Panc1 (cell line): ENCODE data around the gene GNG7. TPM values are rescaled to one million over a fixed set of nuclear protein-coding genes. Genes with fewer than 3 reads are reported as not detected.

Experiments used
- ATAC-seq: fragments of 200-7000 bp; cut with Tn5 transposase; 2 replicates; pipeline ENCODE4 v1.9.1; 2020; ENCODE audit warnings: mild to moderate bottlenecking, moderate library complexity
- BruUV-seq: library from RNA; stranded (reverse); fragments of 400-500 nt; replicated peaks from 2 replicates; lab custom pipeline; 2021; lab: Mats Ljungman, UMichigan
- CTCF ChIA-PET: fragments of 300-600 bp; sonication (Branson Sonifier 250); formaldehyde crosslinking; loops from one replicate; lab custom pipeline; 2022; ENCODE audit warnings: antibody characterized with exemption; lab: Charles Lee
- POLR2A ChIA-PET: fragments of 300-600 bp; sonication (Branson Sonifier 250); formaldehyde crosslinking; loops from one replicate; lab custom pipeline; 2022; ENCODE audit warnings: antibody characterized with exemption; lab: Charles Lee
- DNase-seq: peaks from one replicate; pipeline ENCODE4 v3.0.0-alpha.2; 2010; ENCODE audit warnings: low read depth, low spot score
- H3K27ac ChIP-seq: 2 replicates; pipeline ENCODE4 v1.5.1; 2011; ENCODE audit warnings: mild to moderate bottlenecking, low read length, inconsistent platforms
- H3K27me3 ChIP-seq: fragments of 200-500 bp; sonication (Bioruptor generic); 2 replicates; pipeline ENCODE4 v1.6.0; 2014; ENCODE audit warnings: low read length, inconsistent platforms; ENCODE audit not compliant: control insufficient read depth, insufficient read depth
- H3K36me3 ChIP-seq: fragments of 200-500 bp; sonication (Bioruptor generic); 2 replicates; pipeline ENCODE4 v1.5.1; 2014; ENCODE audit warnings: inconsistent platforms, mild to moderate bottlenecking, low read length, moderate library complexity; ENCODE audit not compliant: control insufficient read depth, insufficient read depth
- H3K4me1 ChIP-seq: 2 replicates; pipeline ENCODE4 v1.5.1; 2011; ENCODE audit warnings: inconsistent platforms, mild to moderate bottlenecking, low read length, moderate library complexity; ENCODE audit not compliant: control insufficient read depth, insufficient read depth
- H3K4me3 ChIP-seq, 2 experiments: 2 replicates each; pipeline ENCODE4 v1.5.1; 2011 to 2012; ENCODE audit warnings: low read depth in 2 of 2, low read length in 2 of 2, mild to moderate bottlenecking in 2 of 2, inconsistent platforms in 1 of 2, moderate library complexity in 1 of 2
- H3K9me3 ChIP-seq: fragments of 200-500 bp; sonication (Bioruptor generic); 2 replicates; pipeline ENCODE4 v1.5.1; 2014; ENCODE audit warnings: low read depth, mild to moderate bottlenecking, inconsistent platforms, low read length, moderate library complexity; ENCODE audit not compliant: control insufficient read depth, insufficient read depth
- CTCF ChIP-seq: fragments of 450-650 bp; IDR thresholded peaks from 2 replicates; pipeline ENCODE4 v1.5.1; 2017; ENCODE audit warnings: mild to moderate bottlenecking
- POLR2AphosphoS5 ChIP-seq: IDR thresholded peaks from 2 replicates; pipeline ENCODE4 v1.6.1; 2012; ENCODE audit warnings: mild to moderate bottlenecking, low read depth, low read length, moderate library complexity
- REST ChIP-seq, 2 experiments: IDR thresholded peaks; 2 replicates each; pipeline ENCODE4 v1.6.1; 2011 to 2012; ENCODE audit warnings: low read depth in 2 of 2, control low read depth in 1 of 2, low read length in 1 of 2, mild to moderate bottlenecking in 1 of 2, moderate library complexity in 1 of 2; ENCODE audit not compliant: insufficient read depth in 1 of 2
- SIN3A ChIP-seq: IDR thresholded peaks from 2 replicates; pipeline ENCODE4 v1.6.1; 2012; ENCODE audit warnings: low read depth, mild to moderate bottlenecking, low read length, moderate library complexity, borderline replicate concordance; ENCODE audit not compliant: insufficient read depth
- TCF7L2 ChIP-seq: IDR thresholded peaks from 2 replicates; pipeline ENCODE4 v1.6.1; 2011; ENCODE audit warnings: mild to moderate bottlenecking, low read depth, low read length, inconsistent platforms
- in situ Hi-C: cut with HindIII; loops from 2 replicates; pipeline ENCODE4 v1.10.0; 2016; ENCODE audit warnings: low sequenced_read_pairs, low pct_unique_long_range_greater_than_20kb
- intact Hi-C: fragments of 100-400 bp; cut with micrococcal nuclease; formaldehyde crosslinking; loops from one replicate; pipeline ENCODE4 v1.10.0; 2022; ENCODE audit not compliant: unreplicated experiment
- total RNA-seq: library from RNA; stranded (reverse); gene quantifications from one replicate; pipeline ENCODE4 v1.2.1, GENCODE V29; 2021; ENCODE audit not compliant: unreplicated experiment

The GNG7 gene
- total RNA-seq, 1 experiment from 2014 or later, result 0.74 TPM

- Histone ChIP-seq H3K36me3 (no peaks in the 10 kb centered on the region), H3K27me3 (no peaks in the 10 kb centered on the region), H3K27ac (peak overlapping the region; percentile 23; the same call in 1 of the 2 replicates), H3K4me1 (peaks cover 26% of the 10 kb centered on the region), H3K9me3 (no peaks in the 10 kb centered on the region), H3K4me3 (no peak overlapping the region)
- in situ Hi-C loops (no loop called here), intact Hi-C loops (no loop called here)
- ChIA-PET POLR2A (interaction anchor here (0.6 to 1.4 kb wide), 3 partner anchors 21 to 416 kb away, joined by 3 to 8 read pairs (median 4); partner anchors contain the start of gene GADD45B), CTCF (no interaction called here)
- ATAC-seq (no peak), DNase-seq (no peak)
- BruUV-seq, result no TSS peak
- TF ChIP-seq CTCF, result no peak
- TF ChIP-seq SIN3A, result no peak
- no peak for TF ChIP-seq REST (IDR thresholded peaks at IDR 0.05; ENCODE audit: insufficient read depth in 1 of 2, low read depth in 2 of 2, low read length in 1 of 2)
These were observed 205.3 kb downstream of the GNG7 start for GRCh38 chr19:2497186-2497585.

- TF ChIP-seq TCF7L2 (no peak), REST (IDR thresholded peaks at IDR 0.05; ENCODE audit: insufficient read depth in 1 of 2, low read depth in 2 of 2, low read length in 1 of 2) (no peak), POLR2AphosphoS5 (no peak), SIN3A (no peak), CTCF (no peak)
- DNase-seq, result no peak
- peak overlapping the region; percentile 58 to 76; a peak in 2 of 4 replicates for H3K4me3 ChIP-seq
- no peak for ATAC-seq
- no peaks in the 10 kb centered on the region for H3K27me3 ChIP-seq
- H3K4me1 ChIP-seq, result peaks cover 36% of the 10 kb centered on the region
- no peaks in the 10 kb centered on the region for H3K36me3 ChIP-seq
- CTCF ChIA-PET, result interaction anchor here (1.1 kb wide), 1 partner anchor 83 kb away, joined by 3 read pairs; no protein-coding TSS in a partner anchor
- H3K9me3 ChIP-seq, result no peaks in the 10 kb centered on the region
- POLR2A ChIA-PET, result interaction anchor here (0.5 to 1.4 kb wide), 2 partner anchors 18 to 20 kb away, joined by 8 to 14 read pairs; partner anchors contain the start of gene GADD45B
- BruUV-seq, result no TSS peak
- peak overlapping the region; percentile 78 for H3K27ac ChIP-seq
- in situ Hi-C loops, result no loop called here
- intact Hi-C loops, result loop anchor here (2.0 kb wide), 1 partner anchor 43 kb away; no protein-coding TSS in a partner anchor
These were observed 206.7 kb downstream of the GNG7 start for GRCh38 chr19:2495651-2496316.
